Activated T-cell treated with anti-CD3 and anti-CD28 coated beads, Interleukin-2, amount 50 U/mL, for 4 hours (primary cell): ENCODE measurements around the gene FBXO44. TPM values are rescaled to one million over a fixed set of nuclear protein-coding genes. Genes with fewer than 3 reads are reported as not detected.
A peak's percentile ranks its signal among the peaks of the same experiment; 100 is the strongest.

Source experiments
- ATAC-seq, 2 donors: fragments of 200-7000 bp; cut with Tn5 transposase; one replicate each; pipeline ENCODE4 v1.10.0; 2021
- DNase-seq: peaks from one replicate; pipeline ENCODE4 v3.0.0-alpha.2; 2020
- H3K27me3 Mint-ChIP-seq: one replicate; pipeline ENCODE4 v1.8.0; 2021; ENCODE audit warnings: low read depth, mixed read lengths
- H3K36me3 Mint-ChIP-seq: one replicate; pipeline ENCODE4 v1.8.0; 2022; ENCODE audit warnings: mixed read lengths; ENCODE audit not compliant: insufficient read depth
- H3K4me1 Mint-ChIP-seq: one replicate; pipeline ENCODE4 v1.8.0; 2021; ENCODE audit warnings: low read depth, mixed read lengths
- H3K4me3 Mint-ChIP-seq: one replicate; pipeline ENCODE4 v1.8.0; 2021; ENCODE audit warnings: mild to moderate bottlenecking, moderate library complexity, mixed read lengths
- H3K9me3 Mint-ChIP-seq: one replicate; pipeline ENCODE4 v1.8.0; 2021; ENCODE audit warnings: mixed read lengths
- total RNA-seq, 3 donors: library from RNA; stranded (reverse); gene quantifications; one replicate each; pipeline ENCODE4 v1.2.1, GENCODE V29; 2021

The FBXO44 gene
- total RNA-seq, 3 donors from 2014 or later: 12.6 to 13.6 (median 13.2) TPM

GRCh38 chr1:11681071-11681771, 26.5 kb downstream of the FBXO44 start, which contains the start of gene MAD2L2:
Gene MAD2L2, minus strand, starts transcription at chr1:11681148. Its CDS starts 547 bp downstream, at chr1:11680601.
- peaks cover 2% of the 10 kb centered on the region for H3K27me3 Mint-ChIP-seq
- H3K36me3 Mint-ChIP-seq: no peaks in the 10 kb centered on the region
- H3K4me1 Mint-ChIP-seq: peaks cover 15% of the 10 kb centered on the region
- H3K4me3 Mint-ChIP-seq: peak within 1 kb of the TSS; percentile 88
- peak; percentile 92 for ATAC-seq
- DNase-seq: peak; percentile 89
- no peaks in the 10 kb centered on the region for H3K9me3 Mint-ChIP-seq

DNA sequence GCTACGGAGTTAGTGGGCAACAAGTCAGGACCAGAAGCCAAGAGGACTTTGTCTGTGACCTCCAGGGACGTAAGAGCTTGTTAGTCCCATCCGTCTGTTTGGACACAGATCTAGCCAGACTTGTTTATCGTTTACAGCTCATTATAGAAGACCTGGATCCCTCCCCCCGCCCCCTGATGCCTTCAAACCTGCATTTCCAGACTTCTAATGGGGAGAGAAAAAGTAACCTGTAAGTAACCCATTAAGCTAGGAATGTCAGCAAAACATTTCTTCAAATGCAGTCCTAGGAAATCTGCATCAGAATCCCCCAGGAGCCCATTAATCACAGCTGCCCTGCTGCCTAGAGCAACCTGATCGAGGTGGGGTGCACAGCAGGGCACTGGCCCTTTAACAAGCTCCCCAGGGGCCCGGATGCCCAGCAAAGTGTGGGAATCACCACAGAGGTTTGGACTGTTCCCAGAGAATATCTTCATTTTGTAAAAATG, 27.7 kb downstream of the FBXO44 start:
- DNase-seq (no peak), ATAC-seq (no peak)
- H3K4me1 Mint-ChIP-seq: peaks cover 15% of the 10 kb centered on the region
- H3K36me3 Mint-ChIP-seq: no peaks in the 10 kb centered on the region
- peak overlapping the region; percentile 88 for H3K4me3 Mint-ChIP-seq
- H3K27me3 Mint-ChIP-seq: peaks cover 4% of the 10 kb centered on the region
- H3K9me3 Mint-ChIP-seq: no peaks in the 10 kb centered on the region

- no peaks in the 10 kb centered on the region for H3K9me3 Mint-ChIP-seq
- DNase-seq (no peak), ATAC-seq (no peak)
- peaks cover 15% of the 10 kb centered on the region for H3K4me1 Mint-ChIP-seq
- H3K27me3 Mint-ChIP-seq: peaks cover 9% of the 10 kb centered on the region
- no peaks in the 10 kb centered on the region for H3K36me3 Mint-ChIP-seq
- H3K4me3 Mint-ChIP-seq: no peak overlapping the region
Measured at GRCh38 chr1:11682799-11683198, 28.1 kb downstream of the FBXO44 start.

- no peaks in the 10 kb centered on the region for H3K36me3 Mint-ChIP-seq
- no peak for DNase-seq
- no peak for ATAC-seq
- peaks cover 21% of the 10 kb centered on the region for H3K27me3 Mint-ChIP-seq
- no peak overlapping the region for H3K4me3 Mint-ChIP-seq
- peaks cover 11% of the 10 kb centered on the region for H3K4me1 Mint-ChIP-seq
- no peaks in the 10 kb centered on the region for H3K9me3 Mint-ChIP-seq
Measured at GRCh38 chr1:11684070-11684469, 29.4 kb downstream of the FBXO44 start.

- no peak for ATAC-seq
- Mint-ChIP-seq H3K36me3 (no peaks in the 10 kb centered on the region), H3K4me1 (peaks cover 8% of the 10 kb centered on the region), H3K4me3 (no peak overlapping the region), H3K27me3 (peaks cover 31% of the 10 kb centered on the region), H3K9me3 (no peaks in the 10 kb centered on the region)
- no peak for DNase-seq
Measured at GRCh38 chr1:11685210-11685752, 30.6 kb downstream of the FBXO44 start.

DNA sequence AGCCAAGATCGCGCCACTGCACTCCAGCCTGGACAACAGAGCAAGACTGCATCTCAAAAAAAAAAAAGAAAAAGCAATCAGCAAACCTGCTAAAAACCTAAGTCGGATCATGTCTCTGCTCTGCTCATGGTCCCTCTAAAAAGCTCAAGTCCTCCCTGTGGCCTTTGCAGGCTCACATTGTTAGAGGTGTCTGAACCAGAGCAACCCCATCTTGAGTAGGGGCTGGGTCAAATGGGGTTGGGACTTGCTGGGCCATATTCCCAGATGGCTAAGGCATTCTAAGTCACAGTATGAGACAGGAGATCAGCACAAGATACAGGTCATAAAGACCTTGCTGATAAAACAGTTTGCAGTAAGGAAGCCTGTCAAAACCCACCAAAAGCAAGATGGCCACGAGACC, 33.8 kb downstream of the FBXO44 start:
- no peak overlapping the region for H3K4me3 Mint-ChIP-seq
- peaks cover 22% of the 10 kb centered on the region for H3K4me1 Mint-ChIP-seq
- ATAC-seq (no peak), DNase-seq (no peak)
- H3K9me3 Mint-ChIP-seq: no peaks in the 10 kb centered on the region
- H3K27me3 Mint-ChIP-seq: peaks cover 48% of the 10 kb centered on the region
- H3K36me3 Mint-ChIP-seq: no peaks in the 10 kb centered on the region

DNA sequence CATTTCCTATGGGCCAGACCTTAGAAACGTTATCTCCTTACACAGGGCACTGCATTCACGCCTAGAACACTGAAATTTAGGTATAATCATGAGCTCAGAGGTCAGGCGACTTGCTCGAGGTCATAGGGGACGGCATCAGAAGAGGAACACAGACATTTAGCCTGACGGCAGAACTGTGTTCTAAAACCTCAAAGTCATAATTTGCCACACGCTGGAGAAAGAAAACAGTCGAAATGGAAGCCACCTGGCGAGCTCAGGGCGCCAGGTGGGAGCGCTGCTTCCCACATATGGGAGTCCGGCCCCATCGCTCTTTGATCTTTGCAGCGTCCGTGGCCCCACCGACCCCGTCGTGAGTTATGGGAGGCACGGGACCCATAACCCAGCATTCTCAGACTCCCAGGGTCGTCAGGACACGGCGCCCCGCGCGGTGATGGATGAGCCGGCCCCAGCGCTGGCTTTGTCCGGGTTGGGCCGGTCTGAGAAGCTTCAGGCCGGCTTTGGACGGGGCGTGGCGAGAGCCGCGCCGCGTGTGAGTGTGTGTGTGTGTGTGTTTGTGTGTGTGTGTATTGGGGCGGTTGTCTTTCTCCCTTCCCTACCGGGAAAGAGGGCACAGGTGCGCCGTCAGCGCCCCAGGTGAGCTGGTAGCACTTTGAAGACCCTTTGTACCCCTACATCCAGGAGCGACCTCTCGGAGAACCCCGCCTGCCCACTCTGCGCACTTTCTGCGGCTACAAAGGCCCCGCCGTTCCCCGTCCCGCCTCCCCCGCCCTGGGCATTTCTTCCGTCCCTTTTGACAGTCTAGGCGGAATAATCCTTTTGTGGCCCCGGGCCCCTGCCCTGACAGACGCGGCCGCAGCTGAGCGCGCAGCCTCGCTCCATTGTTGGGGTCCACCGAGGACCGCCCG, 36.0 kb downstream of the FBXO44 start:
- H3K4me3 Mint-ChIP-seq: peak overlapping the region; percentile 34

DNA sequence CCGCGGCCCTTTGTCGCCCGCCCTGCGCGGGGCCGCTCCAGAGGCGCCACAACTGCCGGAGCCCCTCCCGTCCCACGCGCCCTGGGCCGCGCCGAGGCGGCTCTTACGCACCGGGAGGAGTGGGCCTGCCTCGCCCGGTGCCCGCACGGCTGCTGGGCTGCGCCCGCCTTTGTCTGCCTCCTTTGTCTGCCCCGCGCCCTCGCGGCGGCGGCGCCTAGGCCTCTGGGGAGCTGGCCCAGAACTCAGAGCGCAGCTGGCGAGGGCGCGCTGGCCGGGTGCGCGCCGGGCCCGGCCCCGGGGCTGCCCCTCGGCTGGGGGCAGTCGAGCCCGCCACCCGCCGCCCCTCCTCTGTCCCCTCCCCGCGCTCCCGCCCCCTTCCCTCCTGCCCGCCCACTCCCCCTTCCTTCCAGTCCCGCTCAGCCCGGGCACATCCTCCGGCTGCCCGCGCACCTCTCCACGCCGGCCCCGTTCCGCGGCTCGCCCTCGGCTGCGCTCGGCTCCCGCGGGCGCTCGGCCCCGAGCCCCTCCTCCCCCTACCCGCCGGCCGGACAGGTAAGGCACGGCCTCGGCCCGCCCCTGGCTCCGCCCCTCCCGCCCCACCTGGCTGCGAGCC, 36.7 kb downstream of the FBXO44 start, which contains the start of gene DRAXIN:
TSS of gene DRAXIN (plus strand) at position 409 of the 613 bp plus-strand sequence. CDS start 14,549 bp downstream, outside the sequence.
- Mint-ChIP-seq H3K27me3 (peaks cover 53% of the 10 kb centered on the region), H3K4me1 (peaks cover 25% of the 10 kb centered on the region), H3K9me3 (no peaks in the 10 kb centered on the region), H3K36me3 (no peaks in the 10 kb centered on the region), H3K4me3 (peak within 1 kb of the TSS; percentile 63)
- ATAC-seq: peak; percentile 47 to 51
- DNase-seq: no peak

More for the DNA sequence above, 36.0 kb downstream of the FBXO44 start:
- Mint-ChIP-seq H3K36me3 (no peaks in the 10 kb centered on the region), H3K9me3 (no peaks in the 10 kb centered on the region), H3K4me1 (peaks cover 25% of the 10 kb centered on the region), H3K27me3 (peaks cover 56% of the 10 kb centered on the region)
- no peak for DNase-seq
- no peak for ATAC-seq

- Mint-ChIP-seq H3K27me3 (peaks cover 53% of the 10 kb centered on the region), H3K9me3 (no peaks in the 10 kb centered on the region), H3K36me3 (no peaks in the 10 kb centered on the region), H3K4me3 (peak overlapping the region; percentile 63), H3K4me1 (peaks cover 25% of the 10 kb centered on the region)
- ATAC-seq (no peak), DNase-seq (no peak)
Measured at GRCh38 chr1:11691928-11692711, 37.4 kb downstream of the FBXO44 start.

DNA sequence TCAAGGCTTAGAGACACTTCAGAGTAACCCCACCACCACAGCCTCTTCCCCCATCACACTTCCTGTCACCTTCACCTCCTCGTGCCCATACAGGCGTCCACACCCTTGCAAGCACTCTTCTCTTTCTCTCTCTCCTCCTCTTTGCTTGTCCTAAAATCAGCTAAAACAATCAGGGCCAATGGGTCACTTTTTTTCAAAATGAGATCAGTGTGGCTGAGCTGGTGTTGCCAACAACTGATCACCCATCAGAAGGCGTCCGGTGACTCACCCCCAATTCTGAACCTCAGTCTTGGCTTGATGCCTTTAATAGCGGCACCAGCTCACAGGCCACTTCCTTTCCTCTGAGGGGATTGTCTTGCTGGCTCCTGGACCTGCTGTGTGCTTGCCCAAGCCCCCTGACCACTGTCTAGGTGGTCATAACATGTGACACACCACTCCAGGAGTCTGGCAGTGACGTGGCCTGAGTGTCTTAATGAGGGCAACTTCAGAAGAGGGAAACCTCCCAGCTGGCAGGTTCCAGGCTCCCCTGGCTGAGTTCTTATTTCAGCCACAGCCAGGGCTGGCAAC, 38.4 kb downstream of the FBXO44 start:
- Mint-ChIP-seq H3K27me3 (peaks cover 43% of the 10 kb centered on the region), H3K36me3 (no peaks in the 10 kb centered on the region), H3K4me1 (peaks cover 25% of the 10 kb centered on the region), H3K9me3 (no peaks in the 10 kb centered on the region), H3K4me3 (peak overlapping the region; percentile 55)
- ATAC-seq (peak; percentile 73 to 74), DNase-seq (peak; percentile 16)

- H3K27me3 Mint-ChIP-seq: peaks cover 35% of the 10 kb centered on the region
- no peak overlapping the region for H3K4me3 Mint-ChIP-seq
- DNase-seq (no peak), ATAC-seq (no peak)
- no peaks in the 10 kb centered on the region for H3K36me3 Mint-ChIP-seq
- H3K9me3 Mint-ChIP-seq: no peaks in the 10 kb centered on the region
- H3K4me1 Mint-ChIP-seq: peaks cover 25% of the 10 kb centered on the region
Measured at GRCh38 chr1:11693917-11694316, 39.2 kb downstream of the FBXO44 start.

- no peaks in the 10 kb centered on the region for H3K36me3 Mint-ChIP-seq
- peaks cover 19% of the 10 kb centered on the region for H3K27me3 Mint-ChIP-seq
- DNase-seq (no peak), ATAC-seq (no peak)
- no peak overlapping the region for H3K4me3 Mint-ChIP-seq
- H3K4me1 Mint-ChIP-seq: peaks cover 15% of the 10 kb centered on the region
- no peaks in the 10 kb centered on the region for H3K9me3 Mint-ChIP-seq
Measured at GRCh38 chr1:11695861-11696260, 41.2 kb downstream of the FBXO44 start.
